ENCODE data around the gene ZNF638.

The ZNF638 gene

GRCh38 chr2:71462641-71463341 lies 131.2 kb downstream of the ZNF638 start:
- H3K4me3 ChIP-seq (ENCODE audit: low read depth, low read length): no peak overlapping the region
- CTCF ChIA-PET: interaction anchor here (0.7 to 22.6 kb wide), 11 partner anchors 7 to 236 kb away, joined by 3 to 456 read pairs (median 3); partner anchors contain the start of genes DYSF and PAIP2B
- TF ChIP-seq CTCF (IDR thresholded peaks at IDR 0.05; ENCODE audit: insufficient read depth, low read length, missing control alignments): no peak
- no peak for DNase-seq (ENCODE audit: low read depth, low spot score)
- POLR2A ChIA-PET: interaction anchor here (1.0 kb wide), 1 partner anchor 9 kb away, joined by 3 read pairs; no protein-coding TSS in a partner anchor

- no peak overlapping the region for H3K4me3 ChIP-seq (ENCODE audit: low read depth, low read length)
- DNase-seq (ENCODE audit: low read depth, low spot score): no peak
- CTCF ChIA-PET: interaction anchor here (0.7 to 22.6 kb wide), 6 partner anchors 13 to 165 kb away, joined by 3 to 456 read pairs (median 3); partner anchors contain the start of gene DYSF
- POLR2A ChIA-PET: no interaction called here
- no peak for TF ChIP-seq CTCF (IDR thresholded peaks at IDR 0.05; ENCODE audit: insufficient read depth, low read length, missing control alignments)
Measured at GRCh38 chr2:71463342-71463654, 131.7 kb downstream of the ZNF638 start.

- POLR2A ChIA-PET: no interaction called here
- no peak overlapping the region for H3K4me3 ChIP-seq (ENCODE audit: low read depth, low read length)
- no peak for TF ChIP-seq CTCF (IDR thresholded peaks at IDR 0.05; ENCODE audit: insufficient read depth, low read length, missing control alignments)
- DNase-seq (ENCODE audit: low read depth, low spot score): no peak
- CTCF ChIA-PET: interaction anchor here (6.8 to 22.6 kb wide), 2 partner anchors 14 to 45 kb away, joined by 106 to 456 read pairs; partner anchors contain the start of gene DYSF
Measured at GRCh38 chr2:71464389-71464788, 132.8 kb downstream of the ZNF638 start.

GRCh38 chr2:71465356-71465755 lies 133.8 kb downstream of the ZNF638 start:
- no peak for DNase-seq (ENCODE audit: low read depth, low spot score)
- no peak overlapping the region; the same call in 1 of the 2 replicates for H3K4me3 ChIP-seq (ENCODE audit: low read depth, low read length)
- no peak for TF ChIP-seq CTCF (IDR thresholded peaks at IDR 0.05; ENCODE audit: insufficient read depth, low read length, missing control alignments)
- ChIA-PET POLR2A (no interaction called here), CTCF (interaction anchor here (1.0 to 22.6 kb wide), 3 partner anchors 9 to 44 kb away, joined by 4 to 456 read pairs (median 106); partner anchors contain the start of gene DYSF)

GRCh38 chr2:71465961-71466300 lies 134.3 kb downstream of the ZNF638 start:
- DNase-seq (ENCODE audit: low read depth, low spot score): no peak
- TF ChIP-seq CTCF (IDR thresholded peaks at IDR 0.05; ENCODE audit: insufficient read depth, low read length, missing control alignments): no peak
- ChIA-PET CTCF (interaction anchor here (5.2 to 22.6 kb wide), 2 partner anchors 10 to 43 kb away, joined by 39 to 456 read pairs; partner anchors contain the start of gene DYSF), POLR2A (no interaction called here)
- peak overlapping the region; percentile 61 for H3K4me3 ChIP-seq (ENCODE audit: low read depth, low read length)

GRCh38 chr2:71466301-71467179 lies 135.0 kb downstream of the ZNF638 start:
- POLR2A ChIA-PET: no interaction called here
- no peak for TF ChIP-seq CTCF (IDR thresholded peaks at IDR 0.05; ENCODE audit: insufficient read depth, low read length, missing control alignments)
- CTCF ChIA-PET: interaction anchor here (1.1 to 22.6 kb wide), 4 partner anchors 10 to 167 kb away, joined by 3 to 456 read pairs (median 22); partner anchors contain the start of gene DYSF
- peak overlapping the region; percentile 61 for H3K4me3 ChIP-seq (ENCODE audit: low read depth, low read length)
- no peak for DNase-seq (ENCODE audit: low read depth, low spot score)

Data from AG04449 (cell line).